ENCODE results near the gene CYP19A1.

Gene CYP19A1

DNA sequence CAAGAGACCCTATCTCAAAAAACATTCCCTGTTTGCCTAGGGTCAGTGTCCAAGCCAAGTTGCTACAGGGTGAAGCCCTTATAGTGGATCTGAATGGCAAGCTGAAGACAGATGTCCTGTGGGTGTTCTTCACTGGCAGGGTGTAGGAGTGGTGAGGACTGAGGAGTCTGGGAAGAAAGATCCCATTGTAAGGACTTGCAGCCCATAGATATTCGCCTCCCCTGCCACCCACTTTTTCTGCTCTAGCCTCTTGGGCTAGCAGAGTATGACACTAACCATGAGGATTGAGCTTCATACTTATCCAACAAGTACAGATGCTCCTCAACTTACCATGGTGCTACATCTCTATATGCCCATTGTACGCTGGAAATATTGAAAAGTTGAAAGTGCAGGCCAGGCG lies 13.2 kb downstream of the CYP19A1 start:
- DNase-seq (ENCODE audit: extremely low read depth, insufficient read length) = no peak
- Histone ChIP-seq H3K27me3 (replicated peaks; ENCODE audit: control insufficient read depth, insufficient read depth, low read length) (no peaks in the 10 kb centered on the region; the same call in 1 of the 2 replicates), H3K36me3 (ENCODE audit: control insufficient read depth, insufficient read depth, low read length) (no peaks in the 10 kb centered on the region), H3K4me3 (replicated peaks; ENCODE audit: low read depth, low read length) (no peak overlapping the region)
- TF ChIP-seq, protein P1, sequence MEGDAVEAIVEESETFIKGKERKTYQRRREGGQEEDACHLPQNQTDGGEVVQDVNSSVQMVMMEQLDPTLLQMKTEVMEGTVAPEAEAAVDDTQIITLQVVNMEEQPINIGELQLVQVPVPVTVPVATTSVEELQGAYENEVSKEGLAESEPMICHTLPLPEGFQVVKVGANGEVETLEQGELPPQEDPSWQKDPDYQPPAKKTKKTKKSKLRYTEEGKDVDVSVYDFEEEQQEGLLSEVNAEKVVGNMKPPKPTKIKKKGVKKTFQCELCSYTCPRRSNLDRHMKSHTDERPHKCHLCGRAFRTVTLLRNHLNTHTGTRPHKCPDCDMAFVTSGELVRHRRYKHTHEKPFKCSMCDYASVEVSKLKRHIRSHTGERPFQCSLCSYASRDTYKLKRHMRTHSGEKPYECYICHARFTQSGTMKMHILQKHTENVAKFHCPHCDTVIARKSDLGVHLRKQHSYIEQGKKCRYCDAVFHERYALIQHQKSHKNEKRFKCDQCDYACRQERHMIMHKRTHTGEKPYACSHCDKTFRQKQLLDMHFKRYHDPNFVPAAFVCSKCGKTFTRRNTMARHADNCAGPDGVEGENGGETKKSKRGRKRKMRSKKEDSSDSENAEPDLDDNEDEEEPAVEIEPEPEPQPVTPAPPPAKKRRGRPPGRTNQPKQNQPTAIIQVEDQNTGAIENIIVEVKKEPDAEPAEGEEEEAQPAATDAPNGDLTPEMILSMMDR (IDR thresholded peaks at IDR 0.05; ENCODE audit: insufficient read depth, low read length, poor library complexity, severe bottlenecking) = no peak

- DNase-seq (ENCODE audit: extremely low read depth, insufficient read length) = no peak
- no peaks in the 10 kb centered on the region for H3K36me3 ChIP-seq (ENCODE audit: control insufficient read depth, insufficient read depth, low read length)
- TF ChIP-seq, protein P1 (IDR thresholded peaks at IDR 0.05; ENCODE audit: insufficient read depth, low read length, poor library complexity, severe bottlenecking) = no peak
- no peaks in the 10 kb centered on the region; the same call in 1 of the 2 replicates for H3K27me3 ChIP-seq (replicated peaks; ENCODE audit: control insufficient read depth, insufficient read depth, low read length)
- H3K4me3 ChIP-seq (replicated peaks; ENCODE audit: low read depth, low read length) = no peak overlapping the region
These were observed 14.6 kb downstream of the CYP19A1 start for GRCh38 chr15:51323749-51324148.

GRCh38 chr15:51322621-51323296 lies 15.6 kb downstream of the CYP19A1 start:
- DNase-seq (ENCODE audit: extremely low read depth, insufficient read length) = no peak
- no peaks in the 10 kb centered on the region; the same call in none of the 2 replicates for H3K27me3 ChIP-seq (replicated peaks; ENCODE audit: control insufficient read depth, insufficient read depth, low read length)
- no peak overlapping the region for H3K4me3 ChIP-seq (replicated peaks; ENCODE audit: low read depth, low read length)
- H3K36me3 ChIP-seq (ENCODE audit: control insufficient read depth, insufficient read depth, low read length) = no peaks in the 10 kb centered on the region
- TF ChIP-seq, protein P1 (IDR thresholded peaks at IDR 0.05; ENCODE audit: insufficient read depth, low read length, poor library complexity, severe bottlenecking) = no peak

DNA sequence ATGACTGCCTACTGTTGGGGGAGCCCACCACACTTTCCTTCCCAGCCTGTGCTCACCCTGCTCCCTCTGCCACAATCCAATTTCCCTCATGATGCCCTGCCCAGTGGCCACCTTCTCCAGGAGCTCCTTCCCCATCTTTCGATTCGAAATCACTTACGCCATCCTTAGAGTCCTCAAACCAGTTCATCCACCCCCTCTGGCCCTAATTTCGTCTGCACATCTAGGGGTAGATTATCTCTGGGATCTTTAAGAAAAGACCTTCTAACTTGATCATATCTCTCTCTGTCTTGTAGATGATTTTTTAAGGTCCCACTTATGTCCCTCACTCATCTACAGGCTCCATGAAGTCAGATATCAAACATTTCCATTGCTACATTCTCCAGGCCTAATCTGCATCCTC lies 17.1 kb downstream of the CYP19A1 start:
- DNase-seq (ENCODE audit: extremely low read depth, insufficient read length) = no peak
- TF ChIP-seq, protein P1 (IDR thresholded peaks at IDR 0.05; ENCODE audit: insufficient read depth, low read length, poor library complexity, severe bottlenecking) = no peak
- Histone ChIP-seq H3K27me3 (replicated peaks; ENCODE audit: control insufficient read depth, insufficient read depth, low read length) (no peaks in the 10 kb centered on the region; the same call in none of the 2 replicates), H3K4me3 (replicated peaks; ENCODE audit: low read depth, low read length) (no peak overlapping the region), H3K36me3 (ENCODE audit: control insufficient read depth, insufficient read depth, low read length) (no peaks in the 10 kb centered on the region)

DNA sequence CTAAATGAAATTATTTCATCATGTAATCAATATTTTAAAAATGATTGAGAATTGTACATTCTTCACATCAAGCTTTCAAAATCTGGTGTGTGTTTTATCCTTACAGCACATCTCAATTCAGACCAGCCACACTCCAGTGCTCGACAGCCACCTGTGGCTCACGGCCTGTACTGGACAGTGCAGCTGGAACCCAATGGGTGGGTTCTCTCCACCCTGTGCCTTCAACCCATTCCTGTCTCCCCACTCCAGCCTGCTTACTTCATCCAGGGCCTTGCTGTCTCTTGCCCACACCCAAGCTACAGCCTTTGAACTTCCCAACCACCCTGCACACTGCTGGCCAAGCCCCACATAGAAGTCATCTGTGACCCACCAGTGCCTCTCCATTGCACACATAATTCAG lies 17.6 kb downstream of the CYP19A1 start:
- Histone ChIP-seq H3K27me3 (replicated peaks; ENCODE audit: control insufficient read depth, insufficient read depth, low read length) (no peaks in the 10 kb centered on the region; the same call in none of the 2 replicates), H3K36me3 (ENCODE audit: control insufficient read depth, insufficient read depth, low read length) (no peaks in the 10 kb centered on the region), H3K4me3 (replicated peaks; ENCODE audit: low read depth, low read length) (no peak overlapping the region)
- TF ChIP-seq, protein P1 (IDR thresholded peaks at IDR 0.05; ENCODE audit: insufficient read depth, low read length, poor library complexity, severe bottlenecking) = no peak
- DNase-seq (ENCODE audit: extremely low read depth, insufficient read length) = no peak

All from GM06990 (cell line).